Neural cell (in vitro differentiated cells): ENCODE results near the gene CD81.

Source experiments
- CTCF ChIP-seq: fragments of 450-650 bp; IDR thresholded peaks from 2 replicates; pipeline ENCODE4 v1.5.1; 2014; ENCODE audit warnings: antibody characterized with exemption, mild to moderate bottlenecking, moderate library complexity; ENCODE audit not compliant: poor library complexity, severe bottlenecking
- EP300 ChIP-seq: fragments of 450-650 bp; conservative IDR thresholded peaks from 2 replicates; pipeline ENCODE4 v1.6.1; 2014; ENCODE audit warnings: antibody characterized with exemption, mild to moderate bottlenecking, moderate library complexity; ENCODE audit not compliant: poor library complexity, severe bottlenecking

GRCh38 chr11:2391181-2391975, 14.3 kb downstream of the CD81 start:
- TF ChIP-seq CTCF (no peak), EP300 (no peak)
